Measurements from ENCODE around the gene INPP4B. TPM values are rescaled to one million over a fixed set of nuclear protein-coding genes. Genes with fewer than 3 reads are reported as not detected.
"Not testable (repeated sequence)": the region's sequence is repeated elsewhere in the genome, so short reads cannot be mapped to it uniquely, and the experiment has no call there.

INPP4B gene
- total and polyA plus RNA-seq, 7 donors, result 1.5 to 16.8 (median 9.5) TPM

DNA sequence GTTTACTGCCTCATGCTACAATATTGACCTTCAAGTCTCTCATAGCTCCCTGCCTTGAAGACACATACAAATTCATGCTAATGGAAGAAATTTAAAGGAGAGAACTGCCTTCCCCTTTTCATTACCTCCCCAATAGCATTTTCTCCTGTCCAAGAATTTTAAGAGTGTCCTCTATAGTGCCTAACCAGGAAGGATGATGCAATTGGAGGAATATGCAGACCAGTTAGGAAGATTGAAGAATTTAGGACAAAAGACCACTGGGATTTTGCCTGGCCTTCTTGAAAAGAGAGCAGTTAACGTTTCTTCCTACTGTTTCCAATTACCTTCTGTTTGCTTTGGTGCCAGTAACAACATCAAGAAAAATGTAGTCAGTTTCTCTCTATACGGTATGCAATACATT is 443.9 kb downstream of the INPP4B start:
- WGBS, 3 donors, result 34 to 60% (median 40%) methylated on average over 2 of the region's 2 CpGs
- DNase-seq (no peak), ATAC-seq (no peak)
- H3K27ac ChIP-seq, result peak overlapping the region; percentile 80
- H3K27me3 ChIP-seq (ENCODE audit: insufficient read depth in 3 of 3, low read length in 2 of 3), result no peaks in the 10 kb centered on the region
- no peak for TF ChIP-seq CTCF (IDR thresholded peaks at IDR 0.05)
- peak overlapping the region; percentile 65 for H3K4me3 ChIP-seq
- peaks cover 37% of the 10 kb centered on the region for H3K4me1 ChIP-seq
- no peaks in the 10 kb centered on the region for H3K36me3 ChIP-seq (ENCODE audit: insufficient read depth in 1 of 2, low read depth in 1 of 2)
- intact Hi-C loops (cut with DNase I), result no loop called here
- H3K9me3 ChIP-seq, result no peaks in the 10 kb centered on the region

DNA sequence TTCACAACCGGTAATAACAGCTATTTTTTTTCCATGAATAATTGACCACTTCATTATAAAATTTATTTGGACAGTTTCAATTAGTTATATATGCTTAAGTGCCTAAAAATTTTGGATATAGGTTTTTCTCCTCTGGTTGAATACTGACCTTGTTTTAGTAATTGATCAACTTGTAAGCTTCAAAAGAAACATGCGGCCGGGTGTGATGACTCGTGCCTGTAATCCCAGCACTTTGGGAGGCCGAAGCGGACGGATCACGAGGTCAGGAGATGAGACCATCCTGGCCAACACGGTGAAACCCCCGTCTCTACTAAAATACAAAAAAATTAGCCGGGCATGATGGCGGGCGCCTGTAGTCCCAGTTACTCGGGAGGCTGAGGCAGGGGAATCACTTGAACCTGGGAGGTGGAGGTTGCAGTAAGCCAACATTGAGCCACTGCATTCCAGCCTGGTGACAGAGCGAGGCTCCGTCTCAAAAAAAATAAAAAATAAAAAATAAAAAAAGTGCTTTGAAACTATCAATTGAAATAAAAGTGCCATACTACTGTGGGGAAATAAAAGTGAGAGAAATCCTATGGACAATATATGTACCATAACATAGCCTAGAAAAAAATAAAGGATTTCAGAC is 448.6 kb downstream of the INPP4B start:
- H3K9me3 ChIP-seq; intact Hi-C loops (cut with DNase I); H3K27ac ChIP-seq: not testable (repeated sequence)

DNA sequence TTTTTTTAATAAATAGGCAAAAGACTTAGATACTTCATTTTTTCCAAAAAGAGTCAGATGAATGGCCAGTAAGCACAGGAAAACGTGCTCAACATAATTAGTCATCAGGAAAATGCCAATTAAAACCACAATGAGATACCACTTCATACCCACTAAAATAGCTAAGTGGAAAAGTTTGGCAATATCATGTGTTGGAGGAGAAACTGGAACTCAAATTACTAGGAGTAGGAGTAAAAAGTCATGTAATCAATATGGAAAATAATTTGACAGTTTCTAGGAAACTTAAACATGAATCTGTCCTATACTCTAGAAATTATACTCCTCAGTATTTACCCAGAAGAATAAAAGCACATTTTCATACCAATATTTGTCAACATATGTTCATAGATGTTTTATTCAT is 449.8 kb downstream of the INPP4B start:
- DNase-seq (no peak), ATAC-seq (no peak)
- H3K36me3 ChIP-seq (ENCODE audit: insufficient read depth in 1 of 2, low read depth in 1 of 2), result no peaks in the 10 kb centered on the region
- no peak overlapping the region for H3K4me3 ChIP-seq
- H3K4me1 ChIP-seq, result no peaks in the 10 kb centered on the region
- TF ChIP-seq CTCF (IDR thresholded peaks at IDR 0.05), result no peak
- 42 to 54% (median 43%) methylated on average over 1 of the region's 1 CpG for WGBS, 3 donors
- intact Hi-C loops (cut with DNase I), result no loop called here
- H3K9me3 ChIP-seq, result no peaks in the 10 kb centered on the region
- no peaks in the 10 kb centered on the region for H3K27me3 ChIP-seq (ENCODE audit: insufficient read depth in 3 of 3, low read length in 2 of 3)
- no peak overlapping the region for H3K27ac ChIP-seq

More for the DNA sequence above, 448.6 kb downstream of the INPP4B start:
- H3K36me3 ChIP-seq (ENCODE audit: insufficient read depth in 1 of 2, low read depth in 1 of 2); ATAC-seq; H3K4me1 ChIP-seq; H3K27me3 ChIP-seq (ENCODE audit: insufficient read depth in 3 of 3, low read length in 2 of 3); DNase-seq; H3K4me3 ChIP-seq: not testable (repeated sequence)
- WGBS, 3 donors, result 94 to 96% (median 96%) methylated on average over 16 of the region's 16 CpGs

- no peak overlapping the region for H3K4me3 ChIP-seq
- DNase-seq, result no peak
- H3K4me1 ChIP-seq, result no peaks in the 10 kb centered on the region
- no peaks in the 10 kb centered on the region for H3K27me3 ChIP-seq (ENCODE audit: insufficient read depth in 3 of 3, low read length in 2 of 3)
- no peaks in the 10 kb centered on the region for H3K36me3 ChIP-seq (ENCODE audit: insufficient read depth in 1 of 2, low read depth in 1 of 2)
- TF ChIP-seq CTCF (IDR thresholded peaks at IDR 0.05), result no peak
- H3K27ac ChIP-seq, result no peak overlapping the region
- WGBS, 3 donors, result 84 to 98% (median 95%) methylated on average over 4 of the region's 4 CpGs
- intact Hi-C loops (cut with DNase I), result no loop called here
- ATAC-seq, result no peak
- peaks cover 6% of the 10 kb centered on the region for H3K9me3 ChIP-seq
Measured at GRCh38 chr4:142393127-142393526, 453.0 kb downstream of the INPP4B start.

GRCh38 chr4:142386856-142387255 is 459.2 kb downstream of the INPP4B start:
- ATAC-seq, result peak in 1 of 4 donors; percentile 16
- TF ChIP-seq CTCF (IDR thresholded peaks at IDR 0.05), result no peak

More at GRCh38 chr4:142386856-142387255, 459.2 kb downstream of the INPP4B start:
- DNase-seq, result no peak
- intact Hi-C loops (cut with DNase I), result no loop called here
- Histone ChIP-seq H3K36me3 (ENCODE audit: insufficient read depth in 1 of 2, low read depth in 1 of 2) (no peaks in the 10 kb centered on the region), H3K4me3 (no peak overlapping the region), H3K27ac (no peak overlapping the region), H3K9me3 (peaks cover 6% of the 10 kb centered on the region), H3K4me1 (no peaks in the 10 kb centered on the region), H3K27me3 (ENCODE audit: insufficient read depth in 3 of 3, low read length in 2 of 3) (no peaks in the 10 kb centered on the region)
- WGBS, 3 donors, result 28 to 46% (median 31%) methylated on average over 6 of the region's 6 CpGs

Data from psoas muscle (tissue), 8 donors.